HCT116 (cell line): Measurements from ENCODE around the gene ARPC1A. TPM values are rescaled to one million over a fixed set of nuclear protein-coding genes. Genes with fewer than 3 reads are reported as not detected.
"Not testable (repeated sequence)": the region's sequence is repeated elsewhere in the genome, so short reads cannot be mapped to it uniquely, and the experiment has no call there.

Experiments
- ATAC-seq: fragments of 200-7000 bp; cut with Tn5 transposase; 2 replicates; pipeline ENCODE4 v1.9.1; 2020; ENCODE audit warnings: mild to moderate bottlenecking, moderate library complexity
- BruUV-seq: library from RNA; stranded (reverse); fragments of 400-500 nt; replicated peaks from 2 replicates; lab custom pipeline; 2021; lab: Mats Ljungman, UMichigan
- CTCF ChIA-PET: fragments of 300-600 bp; sonication (Branson Sonifier 250); formaldehyde crosslinking; loops from one replicate; lab custom pipeline; 2021; ENCODE audit warnings: antibody characterized with exemption; lab: Charles Lee
- POLR2A ChIA-PET: fragments of 300-600, 350-600 bp; sonication (Branson Sonifier 250); formaldehyde crosslinking; loops from one replicate; lab custom pipeline; 2021; ENCODE audit warnings: antibody characterized with exemption; lab: Charles Lee
- RAD21 ChIA-PET, 2 experiments: fragments of 300-600 bp; sonication (Branson Sonifier 250); formaldehyde crosslinking; loops; one replicate each; lab custom pipeline; 2023; ENCODE audit warnings: low total read pairs in 2 of 2; ENCODE audit not compliant: uncharacterized antibody in 2 of 2, unreplicated experiment in 2 of 2, low non-redundant PET in 1 of 2; lab: Charles Lee
- DNase-seq: peaks from one replicate; pipeline ENCODE4 v3.0.0-alpha.2; 2010; ENCODE audit warnings: low read depth, low spot score
- H2AFZ ChIP-seq: fragments of 200-600 bp; shearing (Covaris generic), sonication (generic); 2 replicates; pipeline ENCODE4 v1.6.1; 2017; ENCODE audit warnings: low read depth, mixed run types, mixed read lengths, antibody characterized with exemption, low read length; ENCODE audit not compliant: poor library complexity, severe bottlenecking
- H3K27ac ChIP-seq: 2 replicates; pipeline ENCODE4 v1.5.1; 2012; ENCODE audit warnings: low read depth, low read length
- H3K27me3 ChIP-seq: fragments of 200-600 bp; sonication (generic); 2 replicates; pipeline ENCODE4 v1.6.1; 2016; ENCODE audit warnings: mixed run types, low read length, mixed read lengths; ENCODE audit not compliant: insufficient read depth
- H3K36me3 ChIP-seq, 2 experiments: fragments of 200-500 bp in 1 of 2; fragments of 200-600 bp in 1 of 2; sonication (Bioruptor generic) in 1 of 2; sonication (generic) in 1 of 2; 2 replicates each; pipeline versions ENCODE4 v1.5.1 to v1.6.1; 2014 to 2016; ENCODE audit warnings: low read length in 2 of 2, inconsistent platforms in 1 of 2, mixed read lengths in 1 of 2, mixed run types in 1 of 2; ENCODE audit not compliant: insufficient read depth in 2 of 2, control insufficient read depth in 1 of 2
- H3K4me1 ChIP-seq, 2 experiments: fragments of 200-600 bp in 1 of 2; sonication (generic) in 1 of 2; 2 replicates each; pipeline versions ENCODE4 v1.5.1 to v1.6.1; 2012 to 2017; ENCODE audit warnings: low read length in 2 of 2, inconsistent platforms in 1 of 2, mild to moderate bottlenecking in 1 of 2, mixed read lengths in 1 of 2, mixed run types in 1 of 2, moderate library complexity in 1 of 2; ENCODE audit not compliant: insufficient read depth in 2 of 2, control insufficient read depth in 1 of 2
- H3K4me2 ChIP-seq: fragments of 200-600 bp; sonication (generic); 2 replicates; pipeline ENCODE4 v1.6.1; 2017; ENCODE audit warnings: mixed run types, low read length, mixed read lengths
- H3K4me3 ChIP-seq, 2 experiments: fragments of 200-600 bp in 1 of 2; sonication (generic) in 1 of 2; replicated peaks in 1 of 2; 2 replicates each; pipeline ENCODE4 v1.5.1; 2011 to 2016; ENCODE audit warnings: low read length in 2 of 2, control low read depth in 1 of 2, low read depth in 1 of 2, mild to moderate bottlenecking in 1 of 2, mixed read lengths in 1 of 2, mixed run types in 1 of 2
- H3K79me2 ChIP-seq: fragments of 200-600 bp; sonication (generic); 2 replicates; pipeline ENCODE4 v1.6.1; 2017; ENCODE audit warnings: mild to moderate bottlenecking, mixed run types, low read length, moderate library complexity, mixed read lengths; ENCODE audit not compliant: insufficient read depth
- H3K9ac ChIP-seq: fragments of 200-600 bp; sonication (generic); 2 replicates; pipeline ENCODE4 v1.6.1; 2016; ENCODE audit warnings: low read length, mixed read lengths
- H3K9me2 ChIP-seq: fragments of 200-600 bp; sonication (generic), shearing (Covaris generic); 2 replicates; pipeline ENCODE4 v1.6.1; 2017; ENCODE audit warnings: mixed run types, mild to moderate bottlenecking, moderate library complexity; ENCODE audit not compliant: insufficient read depth
- H3K9me3 ChIP-seq, 2 experiments: fragments of 200-500 bp in 1 of 2; fragments of 200-600 bp in 1 of 2; sonication (Bioruptor generic) in 1 of 2; sonication (generic) in 1 of 2; 2 replicates each; pipeline ENCODE4 v1.6.1; 2014 to 2017; ENCODE audit warnings: low read length in 2 of 2, mixed read lengths in 2 of 2, inconsistent platforms in 1 of 2, low read depth in 1 of 2, mild to moderate bottlenecking in 1 of 2, mixed run types in 1 of 2, moderate library complexity in 1 of 2; ENCODE audit not compliant: control insufficient read depth in 1 of 2, insufficient read depth in 1 of 2
- H4K20me1 ChIP-seq: fragments of 200-600 bp; sonication (generic), shearing (Covaris generic); 2 replicates; pipeline ENCODE4 v1.6.1; 2017; ENCODE audit warnings: mixed run types, mild to moderate bottlenecking, moderate library complexity; ENCODE audit not compliant: insufficient read depth
- CEBPB ChIP-seq: IDR thresholded peaks from 2 replicates; pipeline ENCODE4 v1.6.1; 2012; ENCODE audit warnings: low read depth
- EGR1 ChIP-seq: IDR thresholded peaks from 2 replicates; pipeline ENCODE4 v1.6.1; 2012; ENCODE audit warnings: low read depth
- EZH2 ChIP-seq: fragments of 200-600 bp; sonication (generic); IDR thresholded peaks from 2 replicates; pipeline ENCODE4 v1.6.1; 2017; ENCODE audit warnings: antibody characterized with exemption, mixed run types
- EZH2phosphoT487 ChIP-seq: fragments of 200-600 bp; IDR thresholded peaks from 2 replicates; pipeline ENCODE4 v1.6.1; 2018; ENCODE audit warnings: antibody characterized with exemption, borderline replicate concordance
- MAX ChIP-seq: IDR thresholded peaks from 2 replicates; pipeline ENCODE4 v1.6.1; 2012
- ZNF274 ChIP-seq: fragments of 200-500 bp; sonication (Bioruptor generic); IDR thresholded peaks from 2 replicates; pipeline ENCODE4 v1.6.1; 2014; ENCODE audit warnings: mild to moderate bottlenecking, low read depth, low read length, inconsistent platforms
- intact Hi-C: fragments of 100-400 bp; cut with micrococcal nuclease; formaldehyde crosslinking; loops from 2 replicates; pipeline ENCODE4 v1.10.0; 2022
- total RNA-seq: library from RNA; stranded (reverse); gene quantifications from one replicate; pipeline ENCODE4 v1.2.1, GENCODE V29; 2021; ENCODE audit not compliant: unreplicated experiment
- TF ChIP-seq, protein P1 (sequence below): IDR thresholded peaks from 2 replicates; pipeline ENCODE4 v1.6.1; 2012
- TF ChIP-seq, protein P2 (sequence below): IDR thresholded peaks from 2 replicates; pipeline ENCODE4 v1.6.1; 2012; ENCODE audit warnings: low read depth

Gene ARPC1A
- total RNA-seq, 1 experiment from 2014 or later = 250 TPM

DNA sequence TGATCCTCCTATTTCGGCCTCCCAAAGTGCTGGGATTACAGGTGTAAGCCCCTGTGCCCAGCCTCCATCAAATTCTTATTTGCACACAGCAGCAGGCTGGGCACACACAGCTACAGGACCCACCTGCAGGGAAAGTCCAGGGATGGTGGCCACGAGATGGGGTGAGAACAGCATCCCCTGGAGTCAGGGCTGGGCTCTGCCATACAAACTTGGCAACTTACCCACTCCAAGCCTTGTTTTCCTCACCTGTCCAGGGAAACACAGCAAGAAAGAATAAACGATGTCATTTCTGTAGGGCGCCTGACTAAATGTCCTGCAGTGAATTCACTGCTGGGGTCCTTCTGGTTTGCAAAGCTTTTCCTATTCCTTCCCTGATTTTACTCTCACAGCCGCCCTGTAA, 47.5 kb upstream of the ARPC1A start (continued):
- TF ChIP-seq MAX (no peak), EGR1 (no peak), EZH2phosphoT487 (no peak), ZNF274 (no peak)
- TF ChIP-seq, protein P1, sequence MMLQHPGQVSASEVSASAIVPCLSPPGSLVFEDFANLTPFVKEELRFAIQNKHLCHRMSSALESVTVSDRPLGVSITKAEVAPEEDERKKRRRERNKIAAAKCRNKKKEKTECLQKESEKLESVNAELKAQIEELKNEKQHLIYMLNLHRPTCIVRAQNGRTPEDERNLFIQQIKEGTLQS = no peak
- TF ChIP-seq, all 23 proteins: peak for 2

GRCh38 chr7:99284165-99284564, 41.5 kb upstream of the ARPC1A start:
- H3K4me2 ChIP-seq, BruUV-seq, H2AFZ ChIP-seq, H3K4me3 ChIP-seq, H3K79me2 ChIP-seq, H3K27ac ChIP-seq, H3K9me2 ChIP-seq, H4K20me1 ChIP-seq, ATAC-seq, H3K9ac ChIP-seq, H3K9me3 ChIP-seq, H3K27me3 ChIP-seq, DNase-seq, H3K36me3 ChIP-seq, H3K4me1 ChIP-seq, CTCF ChIA-PET, RAD21 ChIA-PET, intact Hi-C loops: not testable (repeated sequence)
- POLR2A ChIA-PET = interaction anchor here (0.6 kb wide), 1 partner anchor 12 kb away, joined by 10 read pairs; no protein-coding TSS in a partner anchor

GRCh38 chr7:99287779-99288534, 37.7 kb upstream of the ARPC1A start:
- no peak overlapping the region for H3K4me3 ChIP-seq
- TF ChIP-seq, protein P1 = no peak
- no peak for TF ChIP-seq MAX
- no peak for TF ChIP-seq EZH2
- no peak for TF ChIP-seq CEBPB
- no peak for TF ChIP-seq EZH2phosphoT487
- TF ChIP-seq, protein P2, sequence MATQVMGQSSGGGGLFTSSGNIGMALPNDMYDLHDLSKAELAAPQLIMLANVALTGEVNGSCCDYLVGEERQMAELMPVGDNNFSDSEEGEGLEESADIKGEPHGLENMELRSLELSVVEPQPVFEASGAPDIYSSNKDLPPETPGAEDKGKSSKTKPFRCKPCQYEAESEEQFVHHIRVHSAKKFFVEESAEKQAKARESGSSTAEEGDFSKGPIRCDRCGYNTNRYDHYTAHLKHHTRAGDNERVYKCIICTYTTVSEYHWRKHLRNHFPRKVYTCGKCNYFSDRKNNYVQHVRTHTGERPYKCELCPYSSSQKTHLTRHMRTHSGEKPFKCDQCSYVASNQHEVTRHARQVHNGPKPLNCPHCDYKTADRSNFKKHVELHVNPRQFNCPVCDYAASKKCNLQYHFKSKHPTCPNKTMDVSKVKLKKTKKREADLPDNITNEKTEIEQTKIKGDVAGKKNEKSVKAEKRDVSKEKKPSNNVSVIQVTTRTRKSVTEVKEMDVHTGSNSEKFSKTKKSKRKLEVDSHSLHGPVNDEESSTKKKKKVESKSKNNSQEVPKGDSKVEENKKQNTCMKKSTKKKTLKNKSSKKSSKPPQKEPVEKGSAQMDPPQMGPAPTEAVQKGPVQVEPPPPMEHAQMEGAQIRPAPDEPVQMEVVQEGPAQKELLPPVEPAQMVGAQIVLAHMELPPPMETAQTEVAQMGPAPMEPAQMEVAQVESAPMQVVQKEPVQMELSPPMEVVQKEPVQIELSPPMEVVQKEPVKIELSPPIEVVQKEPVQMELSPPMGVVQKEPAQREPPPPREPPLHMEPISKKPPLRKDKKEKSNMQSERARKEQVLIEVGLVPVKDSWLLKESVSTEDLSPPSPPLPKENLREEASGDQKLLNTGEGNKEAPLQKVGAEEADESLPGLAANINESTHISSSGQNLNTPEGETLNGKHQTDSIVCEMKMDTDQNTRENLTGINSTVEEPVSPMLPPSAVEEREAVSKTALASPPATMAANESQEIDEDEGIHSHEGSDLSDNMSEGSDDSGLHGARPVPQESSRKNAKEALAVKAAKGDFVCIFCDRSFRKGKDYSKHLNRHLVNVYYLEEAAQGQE = no peak
- no peaks in the 10 kb centered on the region for H3K9me3 ChIP-seq
- no peak overlapping the region for H2AFZ ChIP-seq
- ChIA-PET CTCF (no interaction called here), POLR2A (no interaction called here), RAD21 (no interaction called here)
- no peak overlapping the region for H3K27ac ChIP-seq
- H4K20me1 ChIP-seq = no peaks in the 10 kb centered on the region
- H3K27me3 ChIP-seq = no peaks in the 10 kb centered on the region
- no TSS peak for BruUV-seq
- no peak for ATAC-seq
- no peaks in the 10 kb centered on the region for H3K9me2 ChIP-seq
- intact Hi-C loops = no loop called here
- H3K9ac ChIP-seq = no peak overlapping the region
- no peak for DNase-seq
- H3K4me2 ChIP-seq = no peak overlapping the region
- no peaks in the 10 kb centered on the region for H3K36me3 ChIP-seq
- H3K79me2 ChIP-seq = no peaks in the 10 kb centered on the region
- no peaks in the 10 kb centered on the region for H3K4me1 ChIP-seq
